Activated naive CD8-positive, alpha-beta T cell treated with anti-CD3 and anti-CD28 coated beads, Interleukin-2, amount 50 U/mL, for 24 hours (primary cell): Measurements from ENCODE around the gene SH3PXD2B.

ENCODE experiments used
- ATAC-seq: fragments of 150-1000 bp; cut with Tn5 transposase; one replicate; pipeline ENCODE4 v1.10.0; 2021
- DNase-seq: peaks from one replicate; pipeline ENCODE4 v3.0.0; 2021
- H3K27ac Mint-ChIP-seq: one replicate; pipeline ENCODE4 v1.8.0; 2021; ENCODE audit warnings: mild to moderate bottlenecking, mixed read lengths
- H3K27me3 Mint-ChIP-seq: one replicate; pipeline ENCODE4 v1.8.0; 2021; ENCODE audit warnings: mixed read lengths
- H3K36me3 Mint-ChIP-seq: one replicate; pipeline ENCODE4 v1.8.0; 2021; ENCODE audit warnings: low read depth, mixed read lengths
- H3K4me1 Mint-ChIP-seq: one replicate; pipeline ENCODE4 v1.8.0; 2021; ENCODE audit warnings: mixed read lengths
- H3K4me3 Mint-ChIP-seq: one replicate; pipeline ENCODE4 v1.8.0; 2021; ENCODE audit warnings: mild to moderate bottlenecking, moderate library complexity, mixed read lengths
- H3K9me3 Mint-ChIP-seq: one replicate; pipeline ENCODE4 v1.8.0; 2021; ENCODE audit warnings: mixed read lengths

Gene SH3PXD2B

GRCh38 chr5:172427202-172427601 is 27.1 kb downstream of the SH3PXD2B start:
- H3K27ac Mint-ChIP-seq = no peak overlapping the region
- H3K27me3 Mint-ChIP-seq = peaks cover 10% of the 10 kb centered on the region
- H3K9me3 Mint-ChIP-seq = no peaks in the 10 kb centered on the region
- no peaks in the 10 kb centered on the region for H3K36me3 Mint-ChIP-seq
- no peaks in the 10 kb centered on the region for H3K4me1 Mint-ChIP-seq
- DNase-seq (no peak), ATAC-seq (no peak)
- no peak overlapping the region for H3K4me3 Mint-ChIP-seq

GRCh38 chr5:172426086-172426485 is 28.2 kb downstream of the SH3PXD2B start:
- Mint-ChIP-seq H3K36me3 (no peaks in the 10 kb centered on the region), H3K9me3 (no peaks in the 10 kb centered on the region), H3K27ac (no peak overlapping the region), H3K27me3 (peaks cover 10% of the 10 kb centered on the region), H3K4me3 (no peak overlapping the region), H3K4me1 (no peaks in the 10 kb centered on the region)
- DNase-seq (no peak), ATAC-seq (no peak)

DNA sequence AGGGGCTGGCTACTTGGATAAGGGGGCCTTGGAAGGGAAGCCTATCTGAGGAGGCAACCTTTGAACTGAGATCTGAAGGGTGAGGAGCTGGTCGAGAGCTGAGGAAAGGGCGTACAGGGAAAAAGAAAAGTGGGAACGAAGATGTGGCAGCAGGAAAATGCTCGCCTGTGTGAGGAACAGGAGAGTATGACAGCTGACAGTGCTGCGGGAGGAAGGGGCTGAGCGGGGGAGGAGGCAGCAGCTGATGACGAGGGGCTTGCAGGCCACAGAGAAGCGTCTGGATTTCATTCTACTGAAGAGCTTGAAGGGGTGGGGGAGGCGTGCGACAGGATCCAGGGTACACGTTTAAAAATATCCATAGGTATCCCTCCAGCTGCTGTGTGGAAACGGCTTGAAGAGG is 28.9 kb downstream of the SH3PXD2B start:
- H3K27me3 Mint-ChIP-seq = peaks cover 10% of the 10 kb centered on the region
- H3K9me3 Mint-ChIP-seq = no peaks in the 10 kb centered on the region
- DNase-seq = no peak
- ATAC-seq = no peak
- H3K36me3 Mint-ChIP-seq = no peaks in the 10 kb centered on the region
- H3K4me3 Mint-ChIP-seq = no peak overlapping the region
- no peak overlapping the region for H3K27ac Mint-ChIP-seq
- H3K4me1 Mint-ChIP-seq = peaks cover 1% of the 10 kb centered on the region

- H3K27ac Mint-ChIP-seq = no peak overlapping the region
- H3K4me3 Mint-ChIP-seq = no peak overlapping the region
- peaks cover 4% of the 10 kb centered on the region for H3K4me1 Mint-ChIP-seq
- ATAC-seq (no peak), DNase-seq (no peak)
- H3K27me3 Mint-ChIP-seq = peaks cover 10% of the 10 kb centered on the region
- no peaks in the 10 kb centered on the region for H3K36me3 Mint-ChIP-seq
- H3K9me3 Mint-ChIP-seq = no peaks in the 10 kb centered on the region
Measured at GRCh38 chr5:172424808-172425207, 29.5 kb downstream of the SH3PXD2B start.

- ATAC-seq (no peak), DNase-seq (no peak)
- H3K9me3 Mint-ChIP-seq = no peaks in the 10 kb centered on the region
- peaks cover 10% of the 10 kb centered on the region for H3K27me3 Mint-ChIP-seq
- no peaks in the 10 kb centered on the region for H3K36me3 Mint-ChIP-seq
- no peak overlapping the region for H3K4me3 Mint-ChIP-seq
- no peak overlapping the region for H3K27ac Mint-ChIP-seq
- H3K4me1 Mint-ChIP-seq = peaks cover 4% of the 10 kb centered on the region
Measured at GRCh38 chr5:172424111-172424490, 30.2 kb downstream of the SH3PXD2B start.

DNA sequence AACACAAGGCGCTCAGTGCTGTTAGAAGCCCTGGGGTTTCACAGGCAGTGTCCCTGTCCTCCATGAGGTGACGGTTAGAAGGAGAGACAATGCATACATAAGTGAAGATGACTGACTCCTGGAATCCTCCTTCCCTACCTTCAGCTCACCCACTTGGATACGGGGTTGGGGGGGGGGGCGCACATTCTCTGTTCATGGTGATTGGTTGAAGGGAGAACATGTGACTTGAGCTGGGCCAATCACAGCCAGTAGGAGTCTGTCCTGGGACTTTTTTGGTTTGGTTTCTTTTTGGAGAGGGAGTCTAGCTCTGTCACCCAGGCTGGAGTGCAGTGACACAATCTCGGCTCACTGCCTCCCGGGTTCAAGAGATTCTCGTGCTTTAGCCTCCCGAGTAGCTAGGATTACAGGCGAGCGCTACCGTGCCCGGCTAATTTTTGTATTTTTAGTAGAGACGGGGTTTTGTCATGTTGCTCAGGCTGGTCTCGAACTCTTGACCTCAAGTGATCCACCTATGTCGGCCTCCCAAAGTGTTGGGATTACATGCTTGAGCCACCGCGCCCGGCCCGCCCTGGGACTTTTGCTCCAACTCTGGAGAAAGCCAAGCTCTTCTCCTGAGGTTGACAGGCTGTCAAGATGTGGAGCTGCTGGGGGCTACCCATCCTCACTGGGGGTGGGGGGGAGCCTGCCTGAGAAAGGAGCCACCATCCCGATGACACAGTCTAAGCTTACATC is 30.8 kb downstream of the SH3PXD2B start:
- no peak for ATAC-seq

DNA sequence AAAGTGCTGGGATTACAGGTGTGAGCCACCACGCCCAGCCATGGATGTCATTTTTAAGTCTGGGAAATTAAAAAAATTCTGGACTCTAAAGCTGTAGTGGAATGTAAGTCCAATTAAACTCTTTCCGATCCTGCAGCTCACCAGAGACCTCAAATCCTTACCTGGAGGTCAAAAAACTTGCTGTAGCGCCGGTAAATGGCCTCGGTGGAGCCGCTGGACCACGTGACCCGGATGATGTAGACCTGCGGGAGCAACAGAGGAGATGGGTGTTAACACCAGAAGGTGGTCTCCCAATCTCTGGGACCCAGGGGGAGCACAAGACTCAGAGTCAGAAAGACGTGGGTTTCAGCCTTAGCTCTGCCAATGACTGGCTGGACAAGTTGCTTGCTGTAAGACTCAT is 32.1 kb downstream of the SH3PXD2B start:
- Mint-ChIP-seq H3K9me3 (no peaks in the 10 kb centered on the region), H3K4me3 (no peak overlapping the region), H3K27ac (no peak overlapping the region)

More for the DNA sequence above, 30.8 kb downstream of the SH3PXD2B start:
- Mint-ChIP-seq H3K4me1 (peaks cover 4% of the 10 kb centered on the region), H3K27me3 (peaks cover 10% of the 10 kb centered on the region), H3K27ac (no peak overlapping the region), H3K36me3 (no peaks in the 10 kb centered on the region), H3K4me3 (no peak overlapping the region), H3K9me3 (no peaks in the 10 kb centered on the region)
- no peak for DNase-seq

GRCh38 chr5:172421020-172421419 is 33.3 kb downstream of the SH3PXD2B start:
- Mint-ChIP-seq H3K27me3 (peaks cover 4% of the 10 kb centered on the region), H3K9me3 (no peaks in the 10 kb centered on the region), H3K4me1 (peaks cover 4% of the 10 kb centered on the region), H3K36me3 (no peaks in the 10 kb centered on the region), H3K27ac (no peak overlapping the region), H3K4me3 (no peak overlapping the region)
- ATAC-seq (no peak), DNase-seq (no peak)

More for the DNA sequence above, 32.1 kb downstream of the SH3PXD2B start:
- DNase-seq (no peak), ATAC-seq (no peak)
- no peaks in the 10 kb centered on the region for H3K36me3 Mint-ChIP-seq
- peaks cover 7% of the 10 kb centered on the region for H3K27me3 Mint-ChIP-seq
- H3K4me1 Mint-ChIP-seq = peaks cover 4% of the 10 kb centered on the region

- no peak overlapping the region for H3K4me3 Mint-ChIP-seq
- H3K9me3 Mint-ChIP-seq = no peaks in the 10 kb centered on the region
- H3K36me3 Mint-ChIP-seq = no peaks in the 10 kb centered on the region
- DNase-seq (peak; percentile 13), ATAC-seq (peak; percentile 62)
- H3K27me3 Mint-ChIP-seq = peaks cover 2% of the 10 kb centered on the region
- H3K27ac Mint-ChIP-seq = no peak overlapping the region
- peaks cover 4% of the 10 kb centered on the region for H3K4me1 Mint-ChIP-seq
Measured at GRCh38 chr5:172420235-172420939, 33.9 kb downstream of the SH3PXD2B start.

DNA sequence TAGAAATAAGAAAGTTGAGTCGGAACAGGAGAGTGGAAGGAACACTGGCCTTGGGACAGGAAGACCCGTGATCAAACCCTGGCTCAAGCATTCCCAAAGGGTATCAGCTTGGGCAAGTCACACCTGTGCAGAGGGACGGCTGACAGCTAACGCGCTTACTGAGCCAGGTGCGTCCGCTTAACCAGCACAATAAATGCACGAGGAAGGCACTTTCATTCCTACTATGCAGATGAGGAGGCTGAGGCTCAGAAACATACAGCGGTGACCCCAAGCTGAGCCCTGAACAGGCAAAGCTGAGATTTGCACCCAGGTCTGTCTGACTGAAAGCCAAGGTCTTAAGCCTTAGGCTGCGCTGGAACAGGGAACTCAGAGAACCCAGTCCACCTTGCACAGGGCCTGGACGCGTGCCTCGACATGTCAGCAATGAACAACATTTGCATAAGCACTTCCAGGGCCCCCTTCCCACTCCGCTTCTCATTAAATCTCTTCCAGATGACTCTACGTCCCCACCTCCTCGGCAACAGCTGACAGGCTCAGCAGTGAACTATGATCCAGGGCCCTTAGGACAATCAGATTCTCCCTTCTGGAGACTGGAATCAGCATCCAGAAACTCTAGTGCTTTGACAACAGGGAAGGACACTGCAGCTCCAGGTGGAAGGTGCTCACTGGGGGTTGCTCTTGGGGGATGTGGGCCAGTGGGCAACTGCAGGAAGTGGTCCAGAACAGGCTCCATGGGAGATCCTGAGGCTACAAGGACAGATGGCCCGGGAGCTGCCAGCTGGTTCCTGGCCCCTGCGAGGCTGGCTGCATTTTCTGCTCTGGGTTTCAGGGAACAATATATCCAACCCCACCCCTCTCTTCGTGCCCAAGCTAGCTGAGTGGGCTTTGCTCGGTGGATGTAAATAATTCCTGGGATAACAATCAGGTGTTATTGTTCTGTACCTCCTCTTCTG is 35.2 kb downstream of the SH3PXD2B start:
- H3K27me3 Mint-ChIP-seq = peaks cover 3% of the 10 kb centered on the region
- H3K4me3 Mint-ChIP-seq = no peak overlapping the region
- no peak for ATAC-seq
- H3K4me1 Mint-ChIP-seq = peaks cover 4% of the 10 kb centered on the region
- no peaks in the 10 kb centered on the region for H3K9me3 Mint-ChIP-seq
- no peak overlapping the region for H3K27ac Mint-ChIP-seq
- DNase-seq = no peak
- H3K36me3 Mint-ChIP-seq = no peaks in the 10 kb centered on the region

DNA sequence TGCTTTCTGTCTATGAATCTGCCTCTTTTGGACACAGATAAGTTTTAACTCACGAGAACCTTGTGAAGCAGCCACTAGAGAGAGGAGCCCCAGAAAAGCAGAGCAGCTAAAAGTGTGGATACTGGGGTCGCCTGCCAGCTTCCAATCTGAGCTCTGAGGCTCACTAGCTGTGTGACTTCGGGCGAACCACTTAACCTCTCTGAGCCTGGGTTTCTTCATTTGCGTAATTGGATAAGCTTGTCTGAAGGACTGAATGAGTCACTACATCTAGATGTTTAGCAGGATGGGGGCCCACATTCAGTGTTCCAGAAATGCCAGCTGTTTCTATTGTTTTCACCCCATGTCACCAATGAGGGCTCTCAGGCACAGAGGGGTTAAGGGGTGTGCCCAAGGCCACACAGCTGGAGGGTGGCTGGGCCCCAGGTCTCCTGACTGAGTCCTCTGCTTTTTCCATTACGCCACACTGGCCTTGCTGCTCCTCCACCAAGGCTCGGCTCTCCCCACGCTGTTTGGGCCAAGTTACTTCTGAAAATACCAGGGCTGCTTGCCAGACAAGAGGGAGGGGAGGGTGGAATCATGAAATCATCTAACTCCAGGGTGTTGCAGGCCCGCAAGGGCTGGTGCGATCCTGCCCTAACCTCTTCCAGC is 36.2 kb downstream of the SH3PXD2B start:
- no peak overlapping the region for H3K27ac Mint-ChIP-seq

GRCh38 chr5:172417130-172417841 is 37.0 kb downstream of the SH3PXD2B start:
- H3K27me3 Mint-ChIP-seq = peaks cover 5% of the 10 kb centered on the region
- DNase-seq = no peak
- peaks cover 16% of the 10 kb centered on the region for H3K4me1 Mint-ChIP-seq
- no peaks in the 10 kb centered on the region for H3K9me3 Mint-ChIP-seq
- H3K27ac Mint-ChIP-seq = no peak overlapping the region
- H3K4me3 Mint-ChIP-seq = no peak overlapping the region
- ATAC-seq = no peak
- no peaks in the 10 kb centered on the region for H3K36me3 Mint-ChIP-seq

More for the DNA sequence above, 36.2 kb downstream of the SH3PXD2B start:
- peak; percentile 25 for ATAC-seq
- no peak overlapping the region for H3K4me3 Mint-ChIP-seq
- no peaks in the 10 kb centered on the region for H3K36me3 Mint-ChIP-seq
- H3K9me3 Mint-ChIP-seq = no peaks in the 10 kb centered on the region
- no peak for DNase-seq
- H3K4me1 Mint-ChIP-seq = peaks cover 8% of the 10 kb centered on the region
- H3K27me3 Mint-ChIP-seq = peaks cover 5% of the 10 kb centered on the region

GRCh38 chr5:172415362-172416275 is 38.7 kb downstream of the SH3PXD2B start:
- H3K36me3 Mint-ChIP-seq = no peaks in the 10 kb centered on the region

More at GRCh38 chr5:172415362-172416275, 38.7 kb downstream of the SH3PXD2B start:
- Mint-ChIP-seq H3K27ac (no peak overlapping the region), H3K4me1 (peaks cover 32% of the 10 kb centered on the region), H3K27me3 (peaks cover 5% of the 10 kb centered on the region), H3K4me3 (no peak overlapping the region), H3K9me3 (no peaks in the 10 kb centered on the region)
- no peak for ATAC-seq
- no peak for DNase-seq
